HG03575 (cell line): Measurements from ENCODE around the gene REC8.
"Not testable (repeated sequence)": the region's sequence is repeated elsewhere in the genome, so short reads cannot be mapped to it uniquely, and the experiment has no call there.

ENCODE experiments used
- ATAC-seq: cut with Tn5 transposase; IDR thresholded peaks from one replicate; pipeline ENCODE4 v1.9.1; 2021; ENCODE audit not compliant: unreplicated experiment, insufficient number of reproducible peaks, low FRiP score; ENCODE audit errors: extremely low read depth

REC8 gene

GRCh38 chr14:24195186-24196070 is 23.5 kb downstream of the REC8 start, which contains the start of gene TM9SF1:
Gene TM9SF1 (minus strand): TSS chr14:24195441. CDS start chr14:24195019, 422 bp downstream.
- ATAC-seq: peak; percentile 46

DNA sequence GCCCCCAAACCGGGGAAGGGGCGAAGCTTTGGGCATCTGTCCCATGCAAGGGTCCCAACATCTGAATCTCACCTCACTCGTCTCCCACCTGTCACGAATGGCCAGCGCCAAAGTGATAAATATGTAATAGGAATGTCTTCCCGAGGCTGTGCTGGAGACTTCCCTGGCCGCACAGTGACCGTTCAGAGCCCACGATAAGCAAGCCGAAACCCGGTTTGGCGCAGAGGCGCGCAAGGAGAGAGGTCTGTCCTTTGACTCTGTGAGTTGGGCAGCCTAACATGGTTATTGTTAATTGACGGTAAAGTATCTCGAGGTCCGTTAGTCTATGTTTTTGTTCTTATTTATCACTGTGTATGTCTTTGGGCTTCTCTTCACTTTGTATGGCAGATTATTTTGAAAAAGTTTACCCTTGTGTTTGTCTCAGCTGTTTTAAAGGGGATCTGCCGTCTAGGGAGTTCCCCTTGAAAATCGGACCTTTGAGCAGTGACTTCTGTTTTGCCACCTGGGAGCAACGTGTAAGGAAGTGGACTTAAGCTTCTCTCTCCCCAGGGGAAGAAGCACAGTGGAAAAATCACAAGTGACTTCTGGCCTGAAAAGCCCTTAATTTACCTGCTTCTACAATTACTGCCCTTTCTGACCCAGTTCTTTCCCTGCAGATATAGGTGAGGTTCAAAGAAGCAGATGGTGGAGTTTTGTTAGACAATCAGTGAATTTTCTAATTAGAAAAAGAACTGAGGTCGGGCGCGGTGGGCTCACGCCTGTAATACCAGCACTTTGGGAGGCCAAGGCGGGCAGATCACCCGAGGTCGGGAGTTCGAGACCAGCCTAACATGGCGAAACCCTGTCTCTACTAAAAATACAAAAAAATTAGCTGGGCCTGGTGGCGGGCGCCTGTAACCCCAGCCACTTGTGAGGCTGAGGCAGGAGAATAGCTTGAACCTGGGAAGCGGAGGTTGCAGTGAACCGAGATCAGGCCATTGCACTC is 24.5 kb downstream of the REC8 start:
- ATAC-seq: no peak

DNA sequence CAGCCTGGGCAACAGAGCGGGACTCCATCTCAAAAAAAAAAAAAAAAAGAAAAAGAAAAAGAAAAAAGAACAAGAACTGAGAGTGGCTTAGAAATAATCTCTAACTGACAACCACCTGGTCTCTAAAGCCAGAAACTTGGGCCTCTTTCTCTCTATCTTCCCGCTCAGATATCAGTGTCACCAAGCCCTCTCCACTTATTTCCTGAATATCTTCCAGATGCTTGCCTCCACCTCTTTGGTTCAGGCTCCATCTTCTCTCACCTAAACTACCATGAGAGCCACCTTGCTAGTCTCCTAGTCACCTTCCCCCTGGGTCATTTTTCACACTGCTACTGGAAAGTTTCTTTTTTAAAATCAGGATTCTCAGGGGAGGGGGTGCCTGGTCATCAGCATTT is 25.2 kb downstream of the REC8 start:
- no peak for ATAC-seq

DNA sequence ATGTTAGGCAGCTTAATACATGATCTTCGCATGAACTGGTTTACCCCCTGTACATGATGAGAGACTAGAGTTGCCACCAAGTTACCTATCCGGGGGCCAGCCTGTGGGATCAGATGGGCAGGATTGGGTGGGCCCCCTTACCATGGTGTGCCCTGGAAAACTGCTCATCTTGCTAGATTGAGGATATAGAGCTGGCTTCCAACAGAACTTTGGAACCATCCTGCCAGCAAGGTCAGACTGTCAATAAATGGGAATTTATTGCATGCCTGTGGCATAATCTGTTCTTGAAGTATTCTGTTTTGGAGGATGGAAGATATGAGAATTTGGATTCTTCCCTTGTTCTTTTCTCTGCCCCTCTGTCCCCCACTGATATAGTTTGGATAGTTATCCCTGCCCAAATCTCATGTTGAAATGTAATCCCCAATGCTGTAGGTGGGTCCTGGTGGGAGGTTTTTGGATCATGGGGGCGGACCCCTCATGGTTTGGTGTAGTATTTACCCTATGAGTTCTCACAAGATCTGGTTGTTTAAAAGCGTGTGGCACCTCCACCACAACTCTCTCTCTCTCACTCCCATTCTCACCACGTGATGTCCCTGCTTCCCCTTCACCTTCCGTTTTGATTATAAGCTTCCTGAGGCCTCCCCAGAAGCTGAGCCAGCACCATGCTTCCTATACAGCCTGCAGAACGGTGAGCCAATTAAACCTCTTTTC is 27.1 kb downstream of the REC8 start:
- ATAC-seq: no peak

DNA sequence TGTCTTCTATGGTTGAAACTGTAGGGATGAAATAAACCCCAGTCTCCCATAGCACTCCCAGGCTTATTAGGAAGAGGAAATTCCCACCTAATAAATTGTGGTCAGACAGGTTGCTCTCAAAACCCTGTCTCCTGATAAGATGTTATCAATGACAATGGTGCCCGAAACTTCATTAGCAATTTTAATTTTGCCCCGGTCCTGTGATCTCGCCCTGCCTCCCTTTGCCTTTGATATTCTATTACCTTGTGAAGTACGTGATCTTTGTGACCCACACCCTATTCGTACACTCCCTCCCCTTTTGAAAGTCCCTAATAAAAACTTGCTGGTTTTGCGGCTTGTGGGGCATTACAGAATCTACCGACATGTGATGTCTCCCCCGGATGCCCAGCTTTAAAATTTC is 30.7 kb downstream of the REC8 start:
- ATAC-seq: not testable (repeated sequence)

- ATAC-seq: not testable (repeated sequence)
These were observed 31.5 kb downstream of the REC8 start for GRCh38 chr14:24203249-24203886.

GRCh38 chr14:24204163-24205146 is 32.6 kb downstream of the REC8 start:
- ATAC-seq: no peak

- ATAC-seq: no peak
These were observed 34.6 kb downstream of the REC8 start for GRCh38 chr14:24206260-24207103.

- ATAC-seq: no peak
These were observed 35.2 kb downstream of the REC8 start for GRCh38 chr14:24207104-24207551.

- no peak for ATAC-seq
These were observed 35.7 kb downstream of the REC8 start for GRCh38 chr14:24207625-24208024.

DNA sequence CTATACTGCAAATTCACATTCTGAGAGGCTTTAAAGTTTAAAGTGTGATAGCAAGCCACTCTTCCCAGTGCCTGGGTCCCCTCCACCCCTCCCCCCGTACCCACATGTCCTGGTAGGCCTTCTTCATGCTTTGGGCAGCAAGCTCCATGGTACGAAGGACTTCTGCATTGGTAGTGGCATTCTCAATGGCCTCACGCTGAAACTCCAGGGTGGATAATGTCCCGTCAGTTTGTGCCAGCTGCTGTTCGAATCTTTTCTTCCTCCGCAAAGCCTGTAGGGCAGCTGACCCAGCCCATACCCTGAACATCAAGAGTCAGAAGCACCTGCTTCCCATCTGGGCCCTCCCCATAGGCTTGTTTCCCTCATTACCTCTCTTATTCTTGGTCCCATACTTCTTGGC is 39.4 kb downstream of the REC8 start:
- ATAC-seq: no peak

DNA sequence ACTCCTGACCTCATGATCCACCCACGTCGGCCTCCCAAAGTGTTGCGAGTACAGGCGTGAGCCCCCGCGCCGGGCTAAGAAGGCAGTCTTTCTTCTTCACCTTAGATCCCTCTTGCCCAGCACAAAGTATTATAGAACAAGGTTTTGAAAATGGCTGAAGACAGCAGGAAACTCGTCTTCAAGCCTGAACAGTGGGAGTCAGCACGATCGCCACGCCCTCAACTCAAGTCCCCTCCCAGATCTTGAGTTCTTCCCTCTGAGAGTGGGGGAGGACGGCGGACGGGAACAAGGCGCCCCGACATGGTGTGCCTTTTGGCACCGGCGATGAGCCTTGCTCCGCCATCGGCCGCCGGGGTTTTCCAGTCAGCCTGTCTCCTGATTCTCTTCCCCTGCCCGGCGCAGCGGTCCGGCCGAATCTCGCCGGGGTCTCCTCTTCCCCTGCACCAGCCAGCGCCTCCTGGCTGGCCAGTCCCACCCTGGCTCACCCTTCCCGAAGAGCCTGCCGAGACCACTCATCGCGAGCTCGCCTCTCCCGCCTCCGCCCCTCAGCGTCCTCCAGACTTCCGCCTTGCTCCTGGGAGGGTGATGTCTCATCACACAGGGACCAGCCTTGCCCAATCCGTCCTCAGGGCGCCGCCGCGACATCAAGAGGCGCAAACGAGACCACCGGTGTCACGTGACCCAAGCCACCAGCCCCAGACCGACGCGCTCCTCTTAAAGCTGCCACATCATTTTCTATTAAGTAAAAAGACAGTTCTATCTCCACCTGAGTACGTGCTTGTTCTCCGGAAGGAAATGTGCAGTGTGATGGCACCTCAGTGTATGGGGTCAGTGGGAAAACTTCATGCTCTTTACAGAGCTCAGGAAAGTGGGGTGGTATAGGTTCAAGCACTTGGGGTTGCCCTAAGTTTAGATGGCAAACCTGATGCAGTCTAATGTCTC is 41.3 kb downstream of the REC8 start, which contains the start of gene CHMP4A:
Gene CHMP4A, minus strand, starts transcription at position 565 of the 942 bp plus-strand sequence. Its CDS starts 49 bp downstream, at position 516.
- ATAC-seq: peak; percentile 37

- ATAC-seq: no peak
These were observed 42.2 kb downstream of the REC8 start for GRCh38 chr14:24213866-24214662.

- ATAC-seq: peak; percentile 28
These were observed 43.8 kb downstream of the REC8 start, which contains the start of gene MDP1 for GRCh38 chr14:24215495-24216344. Gene MDP1 (minus strand): TSS chr14:24216066. CDS start chr14:24215955, 111 bp downstream.
